HUES48 (cell line): ENCODE measurements around the gene PFDN1.

Experiments used
- H3K27ac ChIP-seq: one replicate; pipeline ENCODE4 v1.7.0; 2013; ENCODE audit warnings: low read depth, low read length, inconsistent platforms
- H3K27me3 ChIP-seq: 2 replicates; pipeline ENCODE4 v1.6.1; 2013; ENCODE audit warnings: mild to moderate bottlenecking, low read length; ENCODE audit not compliant: control insufficient read depth, insufficient read depth
- H3K36me3 ChIP-seq: 2 replicates; pipeline ENCODE4 v1.6.1; 2013; ENCODE audit warnings: low read length; ENCODE audit not compliant: control insufficient read depth, insufficient read depth
- H3K4me1 ChIP-seq: 2 replicates; pipeline ENCODE4 v1.6.1; 2013; ENCODE audit warnings: mild to moderate bottlenecking, low read length; ENCODE audit not compliant: control insufficient read depth, insufficient read depth
- H3K4me3 ChIP-seq: 2 replicates; pipeline ENCODE4 v1.5.1; 2013; ENCODE audit warnings: mild to moderate bottlenecking, low read depth, low read length
- H3K9ac ChIP-seq: 2 replicates; pipeline ENCODE4 v1.6.1; 2013; ENCODE audit warnings: mild to moderate bottlenecking, low read depth, low read length, moderate library complexity
- H3K9me3 ChIP-seq: 2 replicates; pipeline ENCODE4 v1.6.1; 2013; ENCODE audit warnings: low read length; ENCODE audit not compliant: control insufficient read depth, insufficient read depth

Gene PFDN1

GRCh38 chr5:140273401-140273877 is 29.5 kb downstream of the PFDN1 start:
- Histone ChIP-seq H3K9me3 (no peaks in the 10 kb centered on the region), H3K27me3 (no peaks in the 10 kb centered on the region), H3K4me1 (no peaks in the 10 kb centered on the region), H3K36me3 (peaks cover 8% of the 10 kb centered on the region; the same call in 1 of the 2 replicates), H3K4me3 (no peak overlapping the region), H3K27ac (no peak overlapping the region), H3K9ac (no peak overlapping the region)

- H3K27me3 ChIP-seq = no peaks in the 10 kb centered on the region
- H3K36me3 ChIP-seq = peaks cover 8% of the 10 kb centered on the region; the same call in 1 of the 2 replicates
- H3K4me3 ChIP-seq = no peak overlapping the region
- no peak overlapping the region for H3K27ac ChIP-seq
- H3K4me1 ChIP-seq = peaks cover 5% of the 10 kb centered on the region; the same call in 1 of the 2 replicates
- no peak overlapping the region for H3K9ac ChIP-seq
- no peaks in the 10 kb centered on the region for H3K9me3 ChIP-seq
Measured at GRCh38 chr5:140270008-140270407, 32.9 kb downstream of the PFDN1 start.

GRCh38 chr5:140267559-140268018 is 35.3 kb downstream of the PFDN1 start:
- H3K9ac ChIP-seq = no peak overlapping the region
- no peak overlapping the region for H3K27ac ChIP-seq
- no peaks in the 10 kb centered on the region; the same call in 1 of the 2 replicates for H3K36me3 ChIP-seq
- H3K4me3 ChIP-seq = no peak overlapping the region
- H3K9me3 ChIP-seq = no peaks in the 10 kb centered on the region
- H3K4me1 ChIP-seq = peaks cover 5% of the 10 kb centered on the region; the same call in 1 of the 2 replicates
- no peaks in the 10 kb centered on the region for H3K27me3 ChIP-seq

GRCh38 chr5:140267201-140267540 is 35.7 kb downstream of the PFDN1 start:
- no peaks in the 10 kb centered on the region for H3K27me3 ChIP-seq
- H3K27ac ChIP-seq = no peak overlapping the region
- peaks cover 3% of the 10 kb centered on the region; the same call in 1 of the 2 replicates for H3K36me3 ChIP-seq
- no peaks in the 10 kb centered on the region for H3K9me3 ChIP-seq
- peaks cover 5% of the 10 kb centered on the region; the same call in 1 of the 2 replicates for H3K4me1 ChIP-seq
- H3K4me3 ChIP-seq = no peak overlapping the region
- no peak overlapping the region for H3K9ac ChIP-seq

- Histone ChIP-seq H3K27me3 (no peaks in the 10 kb centered on the region), H3K36me3 (peaks cover 3% of the 10 kb centered on the region; the same call in 1 of the 2 replicates), H3K27ac (no peak overlapping the region), H3K9me3 (no peaks in the 10 kb centered on the region), H3K4me3 (no peak overlapping the region), H3K9ac (no peak overlapping the region), H3K4me1 (peaks cover 5% of the 10 kb centered on the region; the same call in 1 of the 2 replicates)
Measured at GRCh38 chr5:140266471-140267200, 36.3 kb downstream of the PFDN1 start.

- H3K4me1 ChIP-seq = peaks cover 5% of the 10 kb centered on the region; the same call in 1 of the 2 replicates
- H3K27me3 ChIP-seq = no peaks in the 10 kb centered on the region
- no peak overlapping the region for H3K27ac ChIP-seq
- H3K9ac ChIP-seq = no peak overlapping the region
- no peaks in the 10 kb centered on the region for H3K9me3 ChIP-seq
- H3K36me3 ChIP-seq = peaks cover 3% of the 10 kb centered on the region; the same call in 1 of the 2 replicates
- H3K4me3 ChIP-seq = no peak overlapping the region
Measured at GRCh38 chr5:140265845-140266244, 37.1 kb downstream of the PFDN1 start.

GRCh38 chr5:140262839-140263238 is 40.1 kb downstream of the PFDN1 start:
- no peak overlapping the region for H3K9ac ChIP-seq
- H3K27me3 ChIP-seq = no peaks in the 10 kb centered on the region
- peaks cover 13% of the 10 kb centered on the region; the same call in 1 of the 2 replicates for H3K4me1 ChIP-seq
- H3K9me3 ChIP-seq = no peaks in the 10 kb centered on the region; the same call in 1 of the 2 replicates
- H3K4me3 ChIP-seq = no peak overlapping the region
- H3K36me3 ChIP-seq = peaks cover 3% of the 10 kb centered on the region; the same call in 1 of the 2 replicates
- no peak overlapping the region for H3K27ac ChIP-seq

- Histone ChIP-seq H3K4me3 (no peak overlapping the region), H3K9ac (no peak overlapping the region), H3K9me3 (no peaks in the 10 kb centered on the region; the same call in 1 of the 2 replicates), H3K36me3 (peaks cover 3% of the 10 kb centered on the region; the same call in 1 of the 2 replicates), H3K27me3 (no peaks in the 10 kb centered on the region), H3K27ac (no peak overlapping the region), H3K4me1 (peaks cover 8% of the 10 kb centered on the region; the same call in 1 of the 2 replicates)
Measured at GRCh38 chr5:140262221-140262620, 40.7 kb downstream of the PFDN1 start.

- peak overlapping the region; percentile 26 for H3K27ac ChIP-seq
- no peaks in the 10 kb centered on the region for H3K27me3 ChIP-seq
- H3K9ac ChIP-seq = no peak overlapping the region
- peaks cover 3% of the 10 kb centered on the region; the same call in 1 of the 2 replicates for H3K36me3 ChIP-seq
- H3K9me3 ChIP-seq = no peaks in the 10 kb centered on the region; the same call in 1 of the 2 replicates
- 0 out of 2 replicates have a peak, but pooled peaks cover 8% of the 10 kb centered on the region for H3K4me1 ChIP-seq
- H3K4me3 ChIP-seq = no peak overlapping the region
Measured at GRCh38 chr5:140261403-140262171, 41.3 kb downstream of the PFDN1 start.

GRCh38 chr5:140260089-140260656 is 42.7 kb downstream of the PFDN1 start:
- peaks cover 3% of the 10 kb centered on the region; the same call in 1 of the 2 replicates for H3K36me3 ChIP-seq
- no peaks in the 10 kb centered on the region for H3K27me3 ChIP-seq
- 0 out of 2 replicates have a peak, but pooled peaks cover 8% of the 10 kb centered on the region for H3K4me1 ChIP-seq
- H3K27ac ChIP-seq = no peak overlapping the region
- H3K9me3 ChIP-seq = no peaks in the 10 kb centered on the region; the same call in 1 of the 2 replicates
- no peak overlapping the region for H3K4me3 ChIP-seq
- no peak overlapping the region for H3K9ac ChIP-seq
